Brain pericyte (primary cell): ENCODE measurements around the gene BAIAP3.

Source experiments
- DNase-seq: peaks from one replicate; pipeline ENCODE4 v3.0.0-alpha.2; 2012; ENCODE audit warnings: low read depth, low spot score

Gene BAIAP3

DNA sequence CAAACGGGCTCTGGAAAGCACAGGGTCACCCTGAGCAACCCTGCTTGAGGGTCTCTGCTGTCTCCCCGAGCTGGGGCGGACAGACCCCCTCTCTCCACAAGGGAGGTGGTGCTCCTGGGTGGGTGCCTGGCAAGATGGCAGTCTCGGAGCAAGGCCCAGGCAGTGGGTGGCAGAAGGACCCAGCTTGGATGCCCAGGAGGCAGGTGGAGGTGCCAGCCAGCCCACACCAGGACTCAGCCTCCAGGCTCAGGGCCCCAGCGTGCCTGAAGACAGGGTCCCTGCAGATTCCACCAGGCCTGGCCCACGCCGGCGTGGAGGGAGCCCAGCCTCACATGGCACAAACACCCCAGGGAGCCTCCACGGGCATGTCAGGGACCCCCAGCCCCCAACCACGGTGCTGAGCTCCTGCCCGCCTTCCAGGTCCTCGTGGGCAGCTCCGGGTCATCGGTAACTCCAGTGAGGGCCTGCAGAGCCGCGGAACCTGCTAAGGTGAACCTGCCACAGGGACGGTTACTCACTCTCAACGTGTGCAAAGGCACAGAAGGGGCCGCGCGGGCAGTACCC, 60.2 kb downstream of the BAIAP3 start:
- no peak for DNase-seq

GRCh38 chr16:1394367-1394951, 61.0 kb downstream of the BAIAP3 start:
- DNase-seq = no peak

- DNase-seq = no peak
Measured at GRCh38 chr16:1395444-1396031, 62.1 kb downstream of the BAIAP3 start.

- DNase-seq = no peak
Measured at GRCh38 chr16:1397779-1398178, 64.3 kb downstream of the BAIAP3 start.

- DNase-seq = no peak
Measured at GRCh38 chr16:1398351-1398750, 64.9 kb downstream of the BAIAP3 start.
